Tibial nerve (tissue), 4 donors: Measurements from ENCODE around the gene CDC23. TPM values are rescaled to one million over a fixed set of nuclear protein-coding genes. Genes with fewer than 3 reads are reported as not detected.
A peak's percentile ranks its signal among the peaks of the same experiment; 100 is the strongest.
"Not testable (repeated sequence)": the region's sequence is repeated elsewhere in the genome, so short reads cannot be mapped to it uniquely, and the experiment has no call there.

ENCODE experiments used
- DNase-seq, 2 donors: peaks; one replicate each; pipeline ENCODE4 v3.0.0-alpha.2; 2019; ENCODE audit warnings: low spot score in 2 of 2
- H3K27ac ChIP-seq, 4 donors: fragments of 200-600 bp; sonication (generic) in 3 of 4; one replicate each; pipeline ENCODE4 v1.5.1; 2017 to 2019; ENCODE audit warnings: mild to moderate bottlenecking in 1 of 4
- H3K27me3 ChIP-seq, 2 donors: fragments of 200-600 bp; sonication (generic) in 1 of 2; one replicate each; pipeline versions ENCODE4 v1.5.1 to v1.6.0; 2017 to 2019
- H3K36me3 ChIP-seq, 3 donors: fragments of 200-600 bp; sonication (generic); one replicate each; pipeline ENCODE4 v1.5.1; 2018 to 2019
- H3K4me1 ChIP-seq, 4 donors: fragments of 200-600 bp; sonication (generic) in 3 of 4; one replicate each; pipeline ENCODE4 v1.5.1; 2017 to 2019
- H3K4me3 ChIP-seq, 4 donors: fragments of 200-600 bp; sonication (generic) in 3 of 4; one replicate each; pipeline ENCODE4 v1.5.1; 2017 to 2019; ENCODE audit warnings: mild to moderate bottlenecking in 1 of 4, moderate library complexity in 1 of 4
- H3K9me3 ChIP-seq, 4 donors: fragments of 200-600 bp; sonication (generic) in 3 of 4; one replicate each; pipeline ENCODE4 v1.5.1; 2017 to 2019
- CTCF ChIP-seq, 5 experiments: fragments of 200-600 bp in 3 of 5; fragments of 450-650 bp in 2 of 5; sonication (generic) in 3 of 5; IDR thresholded peaks; one replicate each; pipeline ENCODE4 v1.5.1; 2016 to 2019; ENCODE audit warnings: antibody characterized with exemption in 5 of 5, mild to moderate bottlenecking in 3 of 5, moderate library complexity in 2 of 5
- EP300 ChIP-seq, 2 donors: sonication (generic); formaldehyde crosslinking; IDR thresholded peaks; one replicate each; pipeline ENCODE4 v1.6.1; 2017; ENCODE audit warnings: antibody characterized with exemption in 2 of 2, mild to moderate bottlenecking in 1 of 2
- POLR2A ChIP-seq, 2 donors: fragments of 450-650 bp; IDR thresholded peaks; one replicate each; pipeline ENCODE4 v1.6.1; 2017; ENCODE audit warnings: antibody characterized with exemption in 2 of 2, mild to moderate bottlenecking in 2 of 2, moderate library complexity in 2 of 2
- WGBS, 2 donors: methylation state at CpG; one replicate each; pipeline ENCODE4 v1.1.5; 2018; 5-methylcytosine and 5-hydroxymethylcytosine counted together
- total RNA-seq, 4 donors: library from RNA; depleted of rRNA; stranded (reverse); fragments of >200 nt; gene quantifications; one replicate each; pipeline ENCODE4 v1.1.0, GENCODE V29; 2016

CDC23 gene
- 10 to 100 TPM; 13.1 to 17.6 (median 14.9) TPM for total RNA-seq

- peak in 1 of 2 donors; percentile 63 for TF ChIP-seq POLR2A (IDR thresholded peaks at IDR 0.05)
- peak; percentile 58 to 87 for TF ChIP-seq EP300 (IDR thresholded peaks at IDR 0.05)
- no peak for TF ChIP-seq CTCF (IDR thresholded peaks at IDR 0.05)
- Histone ChIP-seq H3K4me1 (peaks cover 0 to 31% (median 14%) of the 10 kb centered on the region in 4 donors), H3K27me3 (no peaks in the 10 kb centered on the region), H3K4me3 (peak within 1 kb of the TSS; percentile 69 to 89 (median 84)), H3K27ac (peak within 1 kb of the TSS; percentile 68 to 84 (median 79)), H3K9me3 (no peaks in the 10 kb centered on the region), H3K36me3 (peaks cover 0 to 20% (median 0%) of the 10 kb centered on the region in 3 donors)
- peak; percentile 80 to 97 for DNase-seq
- 1% methylated on average over 32 of the region's 32 CpGs for WGBS, 2 donors
These were observed at the start of gene CDC23 for GRCh38 chr5:138213161-138214029. CDC23 (minus strand) TSS chr5:138213323; CDS start chr5:138213312, 11 bp downstream.

GRCh38 chr5:138258704-138259292 is 45.7 kb upstream of the CDC23 start:
- DNase-seq: no peak
- peaks cover 0 to under 1% (median 0%) of the 10 kb centered on the region in 3 donors for H3K36me3 ChIP-seq
- no peak overlapping the region for H3K4me3 ChIP-seq
- H3K27me3 ChIP-seq: no peaks in the 10 kb centered on the region
- H3K27ac ChIP-seq: peak overlapping the region in 1 of 4 donors; percentile 59
- H3K4me1 ChIP-seq: peaks cover 0 to 8% (median 0%) of the 10 kb centered on the region in 4 donors
- WGBS, 2 donors: 60% methylated on average over 4 of the region's 4 CpGs
- TF ChIP-seq POLR2A (IDR thresholded peaks at IDR 0.05): no peak
- TF ChIP-seq CTCF (IDR thresholded peaks at IDR 0.05): no peak
- no peak for TF ChIP-seq EP300 (IDR thresholded peaks at IDR 0.05)
- H3K9me3 ChIP-seq: no peaks in the 10 kb centered on the region

- peaks cover 0 to 8% (median 0%) of the 10 kb centered on the region in 3 donors for H3K36me3 ChIP-seq
- peaks cover 0 to 8% (median 0%) of the 10 kb centered on the region in 4 donors for H3K4me1 ChIP-seq
- no peaks in the 10 kb centered on the region for H3K9me3 ChIP-seq
- no peak overlapping the region for H3K27ac ChIP-seq
- WGBS, 2 donors: 71 to 79% methylated on average over 26 to 29 of the region's 29 CpGs
- TF ChIP-seq CTCF (IDR thresholded peaks at IDR 0.05): no peak
- TF ChIP-seq EP300 (IDR thresholded peaks at IDR 0.05): no peak
- TF ChIP-seq POLR2A (IDR thresholded peaks at IDR 0.05): no peak
- no peak overlapping the region for H3K4me3 ChIP-seq
- no peak for DNase-seq
- no peaks in the 10 kb centered on the region for H3K27me3 ChIP-seq
These were observed 44.5 kb upstream of the CDC23 start for GRCh38 chr5:138257583-138257982.

GRCh38 chr5:138252944-138253343 is 39.8 kb upstream of the CDC23 start:
- H3K27me3 ChIP-seq: no peaks in the 10 kb centered on the region

GRCh38 chr5:138247800-138248199 is 34.7 kb upstream of the CDC23 start:
- 84 to 93% methylated on average over 2 of the region's 2 CpGs for WGBS, 2 donors
- DNase-seq, H3K27ac ChIP-seq, H3K9me3 ChIP-seq, H3K27me3 ChIP-seq, H3K36me3 ChIP-seq, H3K4me3 ChIP-seq: not testable (repeated sequence)
- H3K4me1 ChIP-seq: peaks cover 0 to 30% (median 14%) of the 10 kb centered on the region in 4 donors

More at GRCh38 chr5:138252944-138253343, 39.8 kb upstream of the CDC23 start:
- no peak for DNase-seq
- no peak overlapping the region for H3K4me3 ChIP-seq
- peaks cover 0 to 8% (median 0%) of the 10 kb centered on the region in 3 donors for H3K36me3 ChIP-seq
- no peak overlapping the region for H3K27ac ChIP-seq
- no peaks in the 10 kb centered on the region for H3K4me1 ChIP-seq
- H3K9me3 ChIP-seq: no peaks in the 10 kb centered on the region
- no peak for TF ChIP-seq EP300 (IDR thresholded peaks at IDR 0.05)
- TF ChIP-seq POLR2A (IDR thresholded peaks at IDR 0.05): no peak
- TF ChIP-seq CTCF (IDR thresholded peaks at IDR 0.05): no peak
- WGBS, 2 donors: 79 to 88% methylated on average over 3 of the region's 3 CpGs
